Activated CD4-positive, alpha-beta T cell treated with anti-CD3 and anti-CD28 coated beads, Interleukin-2, amount 50 U/mL, for 4 hours (primary cell): ENCODE results near the gene IL20.

Experiments used
- DNase-seq, 2 experiments: peaks; one replicate each; pipeline ENCODE4 v3.0.0-alpha.2; 2020

IL20 gene, protein sequence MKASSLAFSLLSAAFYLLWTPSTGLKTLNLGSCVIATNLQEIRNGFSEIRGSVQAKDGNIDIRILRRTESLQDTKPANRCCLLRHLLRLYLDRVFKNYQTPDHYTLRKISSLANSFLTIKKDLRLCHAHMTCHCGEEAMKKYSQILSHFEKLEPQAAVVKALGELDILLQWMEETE

DNA sequence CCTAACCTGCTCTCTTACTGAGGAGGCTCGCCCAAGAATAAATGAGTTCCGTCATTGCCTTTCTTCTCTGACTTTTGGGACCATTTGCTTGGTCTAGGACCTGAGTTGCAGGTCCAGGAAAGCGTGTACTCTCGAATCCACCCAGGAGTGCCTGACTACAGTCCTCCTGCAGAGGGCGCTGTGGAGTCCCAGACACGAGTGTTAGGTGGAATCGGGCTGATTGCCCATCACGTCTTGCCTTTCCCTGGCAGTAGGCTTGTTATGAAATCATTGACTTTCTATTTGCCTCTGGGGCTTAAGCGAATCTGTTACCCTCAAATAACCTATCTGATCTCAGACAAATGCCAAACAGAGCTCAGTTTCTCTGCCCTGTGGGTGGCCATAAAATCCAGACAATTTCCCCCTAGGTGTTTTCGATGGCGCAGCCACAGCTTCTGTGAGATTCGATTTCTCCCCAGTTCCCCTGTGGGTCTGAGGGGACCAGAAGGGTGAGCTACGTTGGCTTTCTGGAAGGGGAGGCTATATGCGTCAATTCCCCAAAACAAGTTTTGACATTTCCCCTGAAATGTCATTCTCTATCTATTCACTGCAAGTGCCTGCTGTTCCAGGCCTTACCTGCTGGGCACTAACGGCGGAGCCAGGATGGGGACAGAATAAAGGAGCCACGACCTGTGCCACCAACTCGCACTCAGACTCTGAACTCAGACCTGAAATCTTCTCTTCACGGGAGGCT, at the start of gene IL20:
Gene IL20, plus strand, starts transcription at position 685 of the 733 bp plus-strand sequence. CDS start 230 bp downstream, outside the sequence.
- peak; percentile 84 to 86 for DNase-seq

DNA sequence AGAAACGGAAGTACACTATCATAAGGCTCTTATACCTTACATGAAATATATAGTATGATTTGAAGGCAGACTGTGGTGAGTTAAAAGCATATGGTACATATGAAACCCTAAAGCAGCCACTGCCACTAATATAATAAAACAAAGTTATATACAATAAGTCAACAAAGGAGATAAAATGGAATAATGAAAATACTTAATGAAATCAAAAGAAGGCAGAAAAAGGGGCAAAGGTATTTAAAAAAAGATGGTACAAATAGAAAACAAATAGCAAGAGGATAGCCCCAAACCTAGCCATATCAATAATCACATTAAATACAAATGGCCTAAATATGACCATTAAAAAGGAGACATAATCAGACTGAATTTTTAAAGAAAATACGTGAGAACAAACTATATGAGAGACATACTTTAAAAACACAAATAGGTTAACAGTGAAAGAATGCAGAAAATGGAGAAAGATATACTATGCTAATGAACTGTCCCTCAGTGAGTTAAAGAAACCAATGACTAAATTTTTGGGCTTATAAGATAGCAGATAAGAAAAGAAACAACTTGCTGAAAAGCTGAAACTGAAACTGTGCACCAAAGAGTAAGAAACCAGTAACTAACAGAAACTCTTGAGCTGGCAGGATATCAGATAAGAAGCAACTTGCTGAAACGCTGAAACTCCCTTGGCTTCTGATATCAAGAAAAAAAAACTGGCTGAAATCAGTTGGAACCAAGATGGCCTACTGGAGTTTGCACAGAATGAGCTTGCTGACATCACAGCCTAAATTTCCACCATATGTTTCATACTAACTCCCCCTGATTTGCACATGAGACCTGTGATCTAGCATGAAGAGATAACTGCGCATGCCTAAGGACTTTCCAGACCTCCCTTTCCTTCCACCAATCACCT, 48.8 kb upstream of the IL20 start:
- no peak for DNase-seq

GRCh38 chr1:206821493-206821892, 43.9 kb upstream of the IL20 start:
- DNase-seq = no peak

DNA sequence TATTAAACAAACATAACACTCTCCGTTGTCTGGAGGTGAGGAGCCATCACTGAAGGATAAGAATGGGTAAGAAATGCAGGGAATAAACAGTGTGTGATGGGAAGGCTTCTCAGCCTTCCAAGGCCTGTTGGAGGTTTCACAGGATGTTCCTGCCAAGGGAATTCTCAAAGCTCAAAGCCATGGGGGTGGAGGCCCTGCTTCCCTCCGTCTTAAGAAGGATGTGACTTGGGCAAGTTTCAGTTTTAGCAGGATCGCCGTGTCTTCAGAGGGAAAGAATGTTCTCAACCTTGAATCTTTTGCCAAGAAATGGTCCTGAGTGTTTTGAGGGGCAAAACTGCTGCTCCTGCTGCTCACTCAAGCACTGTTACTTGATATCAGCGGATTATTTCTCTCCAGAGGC, 41.7 kb upstream of the IL20 start:
- DNase-seq = no peak

- no peak for DNase-seq
Measured at GRCh38 chr1:206824331-206824730, 41.1 kb upstream of the IL20 start.

GRCh38 chr1:206826394-206826793, 39.0 kb upstream of the IL20 start:
- no peak for DNase-seq

- DNase-seq = no peak
Measured at GRCh38 chr1:206828061-206828460, 37.4 kb upstream of the IL20 start.

DNA sequence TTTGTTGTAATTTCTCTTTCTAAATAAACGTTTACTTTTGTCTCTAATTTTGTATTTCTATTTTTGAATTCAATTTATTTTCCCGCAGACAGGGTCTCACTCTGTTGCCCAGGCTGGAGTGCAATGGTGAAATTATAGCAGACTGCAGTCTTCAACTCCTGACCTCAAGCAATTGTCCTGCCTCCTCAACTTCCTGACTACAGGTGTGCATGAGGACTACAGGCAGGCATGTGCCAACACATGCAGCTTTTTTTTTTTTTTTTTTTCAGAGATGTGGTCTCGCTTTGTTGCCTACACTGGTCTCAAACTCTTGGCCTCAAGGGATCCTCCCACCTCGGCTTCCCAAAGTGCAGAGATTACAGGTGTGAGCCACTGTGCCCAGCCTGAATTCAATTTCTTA, 36.7 kb upstream of the IL20 start:
- no peak for DNase-seq

GRCh38 chr1:206829282-206829681, 36.1 kb upstream of the IL20 start:
- DNase-seq = no peak

- no peak for DNase-seq
Measured at GRCh38 chr1:206829875-206830274, 35.5 kb upstream of the IL20 start.

GRCh38 chr1:206831650-206832049, 33.8 kb upstream of the IL20 start:
- DNase-seq = no peak

DNA sequence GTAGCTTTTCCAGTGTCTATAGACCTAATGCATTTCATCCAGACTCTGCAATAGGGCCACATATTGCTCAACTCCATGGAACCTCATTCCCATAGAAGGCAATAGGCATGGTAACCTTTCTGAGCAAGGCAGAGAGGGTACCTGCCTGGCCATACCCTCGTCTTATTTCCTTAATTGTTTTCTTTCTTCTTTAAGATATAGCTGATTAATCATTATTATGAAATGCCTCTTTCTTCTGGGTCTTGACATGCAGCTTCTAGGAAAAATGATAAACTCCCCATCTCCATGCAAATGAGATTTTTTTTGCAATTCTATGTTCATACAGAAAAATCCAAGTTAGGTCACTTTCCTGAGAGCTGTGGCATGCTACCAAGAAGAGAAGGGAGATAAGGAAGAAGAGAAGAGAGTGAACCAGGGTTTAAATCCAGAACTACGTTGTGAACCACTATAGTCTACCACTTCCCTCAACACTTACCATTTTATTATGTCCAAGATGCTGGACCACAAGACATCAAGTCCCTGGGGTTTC, 33.0 kb upstream of the IL20 start:
- no peak for DNase-seq

DNA sequence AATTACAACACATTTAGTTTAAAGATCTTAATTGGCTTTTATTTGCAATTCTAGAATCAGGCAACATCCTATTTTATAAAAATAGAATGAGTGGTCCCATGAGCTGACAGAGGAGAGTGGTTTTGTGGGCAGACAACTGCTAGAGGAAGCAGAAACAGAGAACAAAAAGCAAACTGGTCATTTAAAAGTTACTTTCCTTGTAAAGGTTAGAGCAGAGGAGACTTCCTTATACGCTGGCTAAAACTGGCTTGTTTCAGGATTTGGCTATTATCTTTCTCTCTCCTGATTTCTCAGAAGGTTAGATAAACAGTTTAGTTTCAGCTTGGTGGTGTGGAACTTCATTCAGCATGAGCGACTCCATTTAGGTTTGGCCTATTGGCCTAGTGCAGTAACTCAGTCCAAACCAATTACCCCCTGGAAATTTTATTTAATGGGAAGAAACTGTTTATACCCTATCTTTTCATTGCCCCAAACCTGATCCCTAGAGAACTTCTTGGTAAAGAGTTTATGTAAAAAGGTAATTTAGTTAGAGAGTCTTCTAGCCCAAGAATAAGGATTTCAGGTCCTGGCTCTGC, 32.2 kb upstream of the IL20 start:
- DNase-seq = no peak

- no peak for DNase-seq
Measured at GRCh38 chr1:206833801-206834200, 31.6 kb upstream of the IL20 start.

GRCh38 chr1:206834217-206834616, 31.2 kb upstream of the IL20 start:
- DNase-seq = no peak

- DNase-seq = no peak
Measured at GRCh38 chr1:206834711-206835110, 30.7 kb upstream of the IL20 start.

- no peak for DNase-seq
Measured at GRCh38 chr1:206835186-206835585, 30.2 kb upstream of the IL20 start.

GRCh38 chr1:206836111-206836510, 29.3 kb upstream of the IL20 start:
- no peak for DNase-seq

GRCh38 chr1:206839006-206839560, 26.3 kb upstream of the IL20 start:
- no peak for DNase-seq

GRCh38 chr1:206839857-206840256, 25.6 kb upstream of the IL20 start:
- DNase-seq = no peak

DNA sequence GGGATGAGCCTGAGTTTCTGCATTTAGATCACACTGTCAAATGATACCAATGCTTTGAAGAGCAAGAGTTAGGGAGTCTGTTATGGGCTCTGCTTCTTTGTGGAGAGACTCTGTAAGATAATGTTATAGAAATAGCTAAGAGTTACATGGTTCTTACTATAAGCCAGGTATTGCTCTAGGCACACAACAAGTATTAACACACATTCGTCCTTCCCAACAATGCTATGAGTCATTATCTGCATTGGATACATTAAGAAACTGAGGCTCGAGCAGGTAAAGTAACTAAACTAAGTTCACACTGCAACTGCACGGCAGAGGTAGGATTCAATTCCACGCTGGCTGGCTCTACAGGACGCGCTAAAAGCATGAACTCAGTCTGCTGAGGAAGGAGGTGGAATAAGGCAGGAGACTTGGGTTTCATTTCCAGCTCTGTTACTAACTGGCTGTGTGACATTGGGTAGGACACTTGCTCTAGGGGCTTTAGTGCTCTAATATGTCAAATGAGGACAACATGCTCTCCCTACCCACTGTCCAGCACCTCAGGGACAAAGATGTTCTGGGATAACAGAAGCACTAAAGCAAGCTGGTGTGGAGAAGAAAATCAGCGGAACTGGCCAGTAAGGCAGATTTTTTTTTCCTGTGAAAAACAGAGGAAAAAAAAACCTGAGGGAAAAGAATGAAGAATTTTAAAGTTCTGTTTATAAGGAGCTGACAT, 23.7 kb upstream of the IL20 start:
- DNase-seq = no peak

GRCh38 chr1:206842854-206843253, 22.6 kb upstream of the IL20 start:
- DNase-seq = no peak
